Memory B cell (primary cell): Measurements from ENCODE around the gene OR6K3.
"Not testable (repeated sequence)": the region's sequence is repeated elsewhere in the genome, so short reads cannot be mapped to it uniquely, and the experiment has no call there.

ENCODE experiments used
- ATAC-seq: fragments of 150-1000 bp; cut with Tn5 transposase; 2 replicates; pipeline ENCODE4 v1.10.0; 2021; ENCODE audit warnings: low read depth, mild to moderate bottlenecking, moderate library complexity
- DNase-seq, 2 donors: peaks; one replicate each; pipeline ENCODE4 v3.0.0; 2022; ENCODE audit warnings: low spot score in 2 of 2
- H3K27ac Mint-ChIP-seq: one replicate; pipeline ENCODE4 v1.8.0; 2022; ENCODE audit warnings: mild to moderate bottlenecking, moderate library complexity, mixed read lengths
- H3K27me3 Mint-ChIP-seq: one replicate; pipeline ENCODE4 v1.8.0; 2022; ENCODE audit warnings: mixed read lengths
- H3K36me3 Mint-ChIP-seq: one replicate; pipeline ENCODE4 v1.8.0; 2022; ENCODE audit warnings: mild to moderate bottlenecking, mixed read lengths
- H3K4me1 Mint-ChIP-seq: one replicate; pipeline ENCODE4 v1.8.0; 2022; ENCODE audit warnings: mixed read lengths
- H3K4me3 Mint-ChIP-seq: one replicate; pipeline ENCODE4 v1.8.0; 2022; ENCODE audit warnings: mild to moderate bottlenecking, moderate library complexity, mixed read lengths
- H3K9me3 Mint-ChIP-seq: one replicate; pipeline ENCODE4 v1.8.0; 2022; ENCODE audit warnings: mixed read lengths

OR6K3 gene

GRCh38 chr1:158706096-158706495 lies 14.4 kb downstream of the OR6K3 start:
- DNase-seq (no peak), ATAC-seq (no peak)
- no peaks in the 10 kb centered on the region for H3K9me3 Mint-ChIP-seq
- no peak overlapping the region for H3K4me3 Mint-ChIP-seq
- peaks cover 2% of the 10 kb centered on the region for H3K27me3 Mint-ChIP-seq
- no peaks in the 10 kb centered on the region for H3K4me1 Mint-ChIP-seq
- H3K27ac Mint-ChIP-seq: no peak overlapping the region
- H3K36me3 Mint-ChIP-seq: no peaks in the 10 kb centered on the region

GRCh38 chr1:158700552-158700951 lies 20.0 kb downstream of the OR6K3 start, which contains the start of gene OR6K2:
Gene OR6K2 (minus strand): TSS chr1:158700652. CDS start chr1:158700652, 0 bp downstream.
- Mint-ChIP-seq H3K36me3 (no peaks in the 10 kb centered on the region), H3K4me1 (no peaks in the 10 kb centered on the region), H3K27ac (no peak within 1 kb of the TSS), H3K9me3 (peaks cover 1% of the 10 kb centered on the region), H3K4me3 (no peak within 1 kb of the TSS), H3K27me3 (peaks cover 10% of the 10 kb centered on the region)
- ATAC-seq (no peak), DNase-seq (no peak)

- Mint-ChIP-seq H3K36me3 (peaks cover 1% of the 10 kb centered on the region), H3K4me1 (no peaks in the 10 kb centered on the region), H3K9me3 (peaks cover 1% of the 10 kb centered on the region), H3K27me3 (peaks cover 10% of the 10 kb centered on the region), H3K27ac (no peak overlapping the region), H3K4me3 (no peak overlapping the region)
- no peak for ATAC-seq
- DNase-seq: no peak
These were observed 25.9 kb downstream of the OR6K3 start for GRCh38 chr1:158694596-158694995.

- DNase-seq (no peak), ATAC-seq (no peak)
- H3K27me3 Mint-ChIP-seq: peaks cover 9% of the 10 kb centered on the region
- H3K27ac Mint-ChIP-seq: no peak overlapping the region
- no peaks in the 10 kb centered on the region for H3K4me1 Mint-ChIP-seq
- H3K4me3 Mint-ChIP-seq: no peak overlapping the region
- H3K36me3 Mint-ChIP-seq: peaks cover 1% of the 10 kb centered on the region
- H3K9me3 Mint-ChIP-seq: peaks cover 1% of the 10 kb centered on the region
These were observed 28.2 kb downstream of the OR6K3 start for GRCh38 chr1:158692356-158692755.

GRCh38 chr1:158691907-158692306 lies 28.6 kb downstream of the OR6K3 start:
- no peaks in the 10 kb centered on the region for H3K4me1 Mint-ChIP-seq
- no peak for DNase-seq
- H3K27me3 Mint-ChIP-seq: peaks cover 9% of the 10 kb centered on the region
- peaks cover 1% of the 10 kb centered on the region for H3K36me3 Mint-ChIP-seq
- peaks cover 1% of the 10 kb centered on the region for H3K9me3 Mint-ChIP-seq
- no peak overlapping the region for H3K27ac Mint-ChIP-seq
- H3K4me3 Mint-ChIP-seq: no peak overlapping the region
- ATAC-seq: no peak

GRCh38 chr1:158691149-158691548 lies 29.4 kb downstream of the OR6K3 start:
- not testable (repeated sequence) for ATAC-seq, H3K36me3 Mint-ChIP-seq, H3K27me3 Mint-ChIP-seq, H3K27ac Mint-ChIP-seq, DNase-seq, H3K4me3 Mint-ChIP-seq, H3K4me1 Mint-ChIP-seq, H3K9me3 Mint-ChIP-seq

GRCh38 chr1:158689875-158690274 lies 30.6 kb downstream of the OR6K3 start:
- peaks cover 8% of the 10 kb centered on the region for H3K27me3 Mint-ChIP-seq
- no peaks in the 10 kb centered on the region for H3K9me3 Mint-ChIP-seq
- H3K4me1 Mint-ChIP-seq: no peaks in the 10 kb centered on the region
- no peak overlapping the region for H3K27ac Mint-ChIP-seq
- no peaks in the 10 kb centered on the region for H3K36me3 Mint-ChIP-seq
- H3K4me3 Mint-ChIP-seq: no peak overlapping the region
- DNase-seq (no peak), ATAC-seq (no peak)

GRCh38 chr1:158689110-158689509 lies 31.4 kb downstream of the OR6K3 start:
- Mint-ChIP-seq H3K27me3 (peaks cover 6% of the 10 kb centered on the region), H3K4me3 (no peak overlapping the region), H3K36me3 (no peaks in the 10 kb centered on the region), H3K4me1 (no peaks in the 10 kb centered on the region), H3K9me3 (no peaks in the 10 kb centered on the region), H3K27ac (no peak overlapping the region)
- ATAC-seq (no peak), DNase-seq (no peak)

- H3K27ac Mint-ChIP-seq, H3K4me1 Mint-ChIP-seq, H3K36me3 Mint-ChIP-seq, DNase-seq, H3K4me3 Mint-ChIP-seq, ATAC-seq, H3K27me3 Mint-ChIP-seq, H3K9me3 Mint-ChIP-seq: not testable (repeated sequence)
These were observed 32.2 kb downstream of the OR6K3 start for GRCh38 chr1:158688343-158688742.

GRCh38 chr1:158687037-158687436 lies 33.5 kb downstream of the OR6K3 start:
- no peak for DNase-seq
- Mint-ChIP-seq H3K4me3 (no peak overlapping the region), H3K36me3 (no peaks in the 10 kb centered on the region), H3K9me3 (no peaks in the 10 kb centered on the region), H3K27me3 (peaks cover 6% of the 10 kb centered on the region), H3K27ac (no peak overlapping the region), H3K4me1 (no peaks in the 10 kb centered on the region)
- ATAC-seq: no peak

GRCh38 chr1:158686111-158687009 lies 34.2 kb downstream of the OR6K3 start, which contains the start of gene SPTA1:
Gene SPTA1 (minus strand): TSS chr1:158686715. CDS start chr1:158686517, 198 bp downstream.
- Mint-ChIP-seq H3K4me3 (no peak within 1 kb of the TSS), H3K4me1 (no peaks in the 10 kb centered on the region), H3K27ac (no peak within 1 kb of the TSS), H3K36me3 (no peaks in the 10 kb centered on the region), H3K27me3 (peaks cover 9% of the 10 kb centered on the region), H3K9me3 (no peaks in the 10 kb centered on the region)
- no peak for ATAC-seq
- DNase-seq: no peak

- ATAC-seq: no peak
- Mint-ChIP-seq H3K27me3 (peaks cover 9% of the 10 kb centered on the region), H3K9me3 (peaks cover 1% of the 10 kb centered on the region)
These were observed 35.4 kb downstream of the OR6K3 start for GRCh38 chr1:158685085-158685484.

GRCh38 chr1:158681606-158682005 lies 38.9 kb downstream of the OR6K3 start:
- Mint-ChIP-seq H3K36me3 (no peaks in the 10 kb centered on the region), H3K27ac (no peak overlapping the region), H3K27me3 (peaks cover 9% of the 10 kb centered on the region), H3K4me1 (no peaks in the 10 kb centered on the region), H3K9me3 (peaks cover 1% of the 10 kb centered on the region), H3K4me3 (no peak overlapping the region)
- no peak for ATAC-seq
- no peak for DNase-seq

More at GRCh38 chr1:158685085-158685484, 35.4 kb downstream of the OR6K3 start:
- Mint-ChIP-seq H3K36me3 (no peaks in the 10 kb centered on the region), H3K27ac (no peak overlapping the region), H3K4me3 (no peak overlapping the region), H3K4me1 (no peaks in the 10 kb centered on the region)
- DNase-seq: no peak

GRCh38 chr1:158679289-158679688 lies 41.2 kb downstream of the OR6K3 start:
- H3K36me3 Mint-ChIP-seq: no peaks in the 10 kb centered on the region
- peaks cover 4% of the 10 kb centered on the region for H3K27me3 Mint-ChIP-seq
- peaks cover 2% of the 10 kb centered on the region for H3K4me1 Mint-ChIP-seq
- no peak overlapping the region for H3K27ac Mint-ChIP-seq
- DNase-seq: no peak
- no peak for ATAC-seq
- no peak overlapping the region for H3K4me3 Mint-ChIP-seq
- peaks cover 1% of the 10 kb centered on the region for H3K9me3 Mint-ChIP-seq
